ENCODE data around the gene NUPR1. TPM values are rescaled to one million over a fixed set of nuclear protein-coding genes. Genes with fewer than 3 reads are reported as not detected.
A peak's percentile ranks its signal among the peaks of the same experiment; 100 is the strongest.
"Not testable (repeated sequence)": the region's sequence is repeated elsewhere in the genome, so short reads cannot be mapped to it uniquely, and the experiment has no call there.

Gene NUPR1
- total RNA-seq, 2 experiments from 2014 or later: not detected

DNA sequence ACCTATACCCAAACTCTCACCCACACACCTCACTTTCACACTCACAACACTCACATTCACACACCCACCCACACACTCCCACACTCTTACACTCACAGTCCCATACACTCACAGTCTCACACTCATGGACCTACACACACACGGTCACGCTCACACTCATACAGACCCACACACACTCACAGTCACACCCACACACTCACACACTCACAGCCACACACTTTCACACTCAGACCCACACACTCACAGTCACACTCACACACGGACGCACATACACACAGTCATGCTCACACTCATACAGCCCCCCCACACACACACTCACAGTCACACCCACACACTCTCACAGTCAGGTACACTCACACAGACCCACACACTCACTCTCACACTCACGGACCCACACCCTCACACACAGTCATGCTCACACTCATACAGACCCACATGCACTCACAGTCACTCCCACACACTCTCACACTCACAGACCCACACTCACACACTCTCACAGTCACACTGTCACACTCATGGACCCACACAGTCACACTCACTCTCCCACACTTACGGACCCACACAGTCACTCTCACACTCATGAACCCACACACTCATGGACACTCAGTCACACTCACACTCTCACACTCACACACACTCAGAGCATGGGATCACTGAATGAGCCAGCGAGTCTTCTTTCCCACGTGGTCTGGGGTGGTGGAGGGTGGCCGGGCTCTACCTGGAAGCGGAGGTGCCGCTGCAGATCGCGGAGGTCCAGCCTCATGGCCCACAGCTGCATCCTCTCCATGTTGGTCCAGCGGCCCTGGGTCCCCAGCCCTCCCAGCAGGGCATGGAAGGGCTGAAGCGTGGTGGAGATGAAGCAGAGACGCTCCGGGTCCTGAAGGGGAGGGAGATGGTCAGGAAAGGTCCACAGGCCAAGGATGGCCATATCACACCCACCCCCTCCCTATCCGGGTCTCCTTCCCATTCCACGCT is 37.2 kb downstream of the NUPR1 start:
- peak; percentile 40 for ATAC-seq
- ChIA-PET CTCF (no interaction called here), POLR2A (no interaction called here)
- TF ChIP-seq, protein P1, sequence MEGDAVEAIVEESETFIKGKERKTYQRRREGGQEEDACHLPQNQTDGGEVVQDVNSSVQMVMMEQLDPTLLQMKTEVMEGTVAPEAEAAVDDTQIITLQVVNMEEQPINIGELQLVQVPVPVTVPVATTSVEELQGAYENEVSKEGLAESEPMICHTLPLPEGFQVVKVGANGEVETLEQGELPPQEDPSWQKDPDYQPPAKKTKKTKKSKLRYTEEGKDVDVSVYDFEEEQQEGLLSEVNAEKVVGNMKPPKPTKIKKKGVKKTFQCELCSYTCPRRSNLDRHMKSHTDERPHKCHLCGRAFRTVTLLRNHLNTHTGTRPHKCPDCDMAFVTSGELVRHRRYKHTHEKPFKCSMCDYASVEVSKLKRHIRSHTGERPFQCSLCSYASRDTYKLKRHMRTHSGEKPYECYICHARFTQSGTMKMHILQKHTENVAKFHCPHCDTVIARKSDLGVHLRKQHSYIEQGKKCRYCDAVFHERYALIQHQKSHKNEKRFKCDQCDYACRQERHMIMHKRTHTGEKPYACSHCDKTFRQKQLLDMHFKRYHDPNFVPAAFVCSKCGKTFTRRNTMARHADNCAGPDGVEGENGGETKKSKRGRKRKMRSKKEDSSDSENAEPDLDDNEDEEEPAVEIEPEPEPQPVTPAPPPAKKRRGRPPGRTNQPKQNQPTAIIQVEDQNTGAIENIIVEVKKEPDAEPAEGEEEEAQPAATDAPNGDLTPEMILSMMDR (IDR thresholded peaks at IDR 0.05): no peak
- Mint-ChIP-seq H3K27me3 (no peaks in the 10 kb centered on the region), H3K27ac (no peak overlapping the region), H3K4me1 (ENCODE audit: low read depth) (peaks cover 16% of the 10 kb centered on the region), H3K4me3 (no peak overlapping the region), H3K36me3 (ENCODE audit: low read depth) (peaks cover 4% of the 10 kb centered on the region), H3K9me3 (no peaks in the 10 kb centered on the region)
- DNase-seq: no peak
- intact Hi-C loops (cut with micrococcal nuclease): no loop called here

DNA sequence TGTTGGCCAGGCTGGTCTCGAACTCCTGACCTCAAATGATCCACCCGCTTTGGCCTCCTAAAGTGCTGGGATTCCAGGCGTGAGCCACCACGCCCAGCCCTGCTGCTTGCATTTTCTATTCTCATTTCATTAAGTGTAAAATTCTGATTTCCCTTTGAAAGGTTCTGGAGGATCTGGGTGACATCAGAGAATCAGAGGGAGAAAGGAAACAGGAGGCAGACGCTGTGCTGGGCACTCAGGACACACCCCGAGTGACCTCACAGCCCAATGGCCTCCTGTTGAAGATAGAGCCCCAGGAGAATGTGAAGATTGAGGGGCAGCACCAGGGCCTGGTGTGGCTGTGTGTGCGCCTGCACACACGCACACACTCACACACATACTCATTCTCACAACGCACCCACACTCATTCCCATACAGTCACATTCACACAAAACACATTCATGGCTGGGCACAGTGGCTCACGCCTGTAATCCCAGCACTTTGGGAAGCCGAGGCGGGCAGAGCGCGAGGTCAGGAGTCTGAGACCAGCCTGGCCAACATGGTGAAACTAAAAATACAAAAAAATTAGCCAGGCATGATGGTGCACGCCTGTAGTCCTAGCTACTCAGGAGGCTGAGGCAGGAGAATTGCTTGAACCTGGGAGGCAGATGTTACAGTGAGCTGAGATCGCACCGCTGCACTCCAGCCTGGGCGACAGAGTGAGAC is 38.1 kb downstream of the NUPR1 start:
- ATAC-seq; H3K36me3 Mint-ChIP-seq (ENCODE audit: low read depth); intact Hi-C loops (cut with micrococcal nuclease); H3K9me3 Mint-ChIP-seq; H3K27ac Mint-ChIP-seq; H3K4me3 Mint-ChIP-seq; DNase-seq; CTCF ChIA-PET; H3K27me3 Mint-ChIP-seq; POLR2A ChIA-PET: not testable (repeated sequence)
- H3K4me1 Mint-ChIP-seq (ENCODE audit: low read depth): peaks cover 26% of the 10 kb centered on the region

DNA sequence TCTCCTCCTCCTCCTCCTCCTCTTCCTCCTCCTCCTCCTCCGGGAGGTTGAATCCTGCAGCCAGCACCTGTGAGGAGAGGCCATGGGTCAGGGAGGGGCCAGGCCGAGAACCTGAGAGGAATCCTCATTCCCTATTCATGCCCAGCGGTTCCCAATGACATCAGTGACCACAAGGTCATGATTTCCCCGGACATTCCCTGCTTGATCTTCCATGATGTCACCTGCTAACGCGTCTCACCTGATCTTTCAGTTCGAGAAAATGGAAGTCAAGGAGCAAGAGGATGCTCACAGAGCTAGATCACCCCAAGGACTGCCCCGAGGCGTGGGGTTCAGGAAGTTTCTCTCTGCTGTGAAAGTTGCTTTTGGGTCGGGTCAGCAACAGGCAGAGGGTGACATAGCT is 38.9 kb downstream of the NUPR1 start:
- DNase-seq (no peak), ATAC-seq (no peak)
- Mint-ChIP-seq H3K4me3 (no peak overlapping the region), H3K4me1 (ENCODE audit: low read depth) (peaks cover 33% of the 10 kb centered on the region), H3K27ac (peak overlapping the region; percentile 16), H3K9me3 (no peaks in the 10 kb centered on the region), H3K27me3 (no peaks in the 10 kb centered on the region), H3K36me3 (ENCODE audit: low read depth) (peaks cover 4% of the 10 kb centered on the region)
- POLR2A ChIA-PET: no interaction called here
- intact Hi-C loops (cut with micrococcal nuclease): no loop called here
- TF ChIP-seq, protein P1 (IDR thresholded peaks at IDR 0.05): no peak
- CTCF ChIA-PET: no interaction called here

DNA sequence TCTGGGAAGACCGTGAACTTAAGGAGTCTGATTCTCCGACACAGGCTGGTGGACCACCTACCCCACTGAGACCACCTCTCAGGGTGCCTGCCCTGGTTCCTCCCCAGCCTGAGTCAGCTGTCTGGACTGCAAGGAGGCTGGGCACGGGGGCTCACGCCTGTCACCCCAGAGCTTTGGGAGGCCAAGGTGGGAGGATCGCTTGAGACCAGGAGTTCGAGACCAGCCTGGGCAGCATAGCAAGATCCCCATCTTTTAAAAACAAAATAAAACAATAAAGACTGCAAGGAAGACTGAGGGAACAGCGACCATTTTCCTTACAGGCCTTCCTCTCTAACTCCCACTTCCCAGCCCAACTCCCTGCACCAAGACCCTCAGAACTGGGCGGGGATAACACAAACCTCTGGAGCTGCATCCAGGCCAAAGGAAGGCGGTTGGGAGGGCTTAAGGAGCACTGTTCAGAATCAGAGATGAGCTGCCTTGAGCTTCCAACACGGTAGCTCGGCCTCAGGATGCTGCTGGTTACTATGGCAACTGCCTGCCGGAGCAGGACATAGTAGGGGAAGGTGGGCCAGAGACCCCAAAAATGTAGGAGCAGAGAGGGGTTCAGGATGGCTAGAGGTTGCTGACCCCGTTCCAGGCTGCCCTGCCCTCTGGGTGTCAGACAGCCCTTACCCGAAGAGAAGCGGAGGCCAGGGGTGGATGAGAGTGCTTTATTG is 40.0 kb downstream of the NUPR1 start:
- H3K27me3 Mint-ChIP-seq: no peaks in the 10 kb centered on the region
- TF ChIP-seq, protein P1 (IDR thresholded peaks at IDR 0.05): no peak
- intact Hi-C loops (cut with micrococcal nuclease): no loop called here
- ChIA-PET POLR2A (no interaction called here), CTCF (interaction anchor here (0.6 kb wide), 1 partner anchor 886 kb away, joined by 3 read pairs; no protein-coding TSS in a partner anchor)
- ATAC-seq: no peak
- H3K4me1 Mint-ChIP-seq (ENCODE audit: low read depth): peaks cover 44% of the 10 kb centered on the region
- no peak for DNase-seq
- H3K9me3 Mint-ChIP-seq: no peaks in the 10 kb centered on the region
- no peak overlapping the region for H3K27ac Mint-ChIP-seq
- H3K4me3 Mint-ChIP-seq: no peak overlapping the region
- H3K36me3 Mint-ChIP-seq (ENCODE audit: low read depth): peaks cover 4% of the 10 kb centered on the region

DNA sequence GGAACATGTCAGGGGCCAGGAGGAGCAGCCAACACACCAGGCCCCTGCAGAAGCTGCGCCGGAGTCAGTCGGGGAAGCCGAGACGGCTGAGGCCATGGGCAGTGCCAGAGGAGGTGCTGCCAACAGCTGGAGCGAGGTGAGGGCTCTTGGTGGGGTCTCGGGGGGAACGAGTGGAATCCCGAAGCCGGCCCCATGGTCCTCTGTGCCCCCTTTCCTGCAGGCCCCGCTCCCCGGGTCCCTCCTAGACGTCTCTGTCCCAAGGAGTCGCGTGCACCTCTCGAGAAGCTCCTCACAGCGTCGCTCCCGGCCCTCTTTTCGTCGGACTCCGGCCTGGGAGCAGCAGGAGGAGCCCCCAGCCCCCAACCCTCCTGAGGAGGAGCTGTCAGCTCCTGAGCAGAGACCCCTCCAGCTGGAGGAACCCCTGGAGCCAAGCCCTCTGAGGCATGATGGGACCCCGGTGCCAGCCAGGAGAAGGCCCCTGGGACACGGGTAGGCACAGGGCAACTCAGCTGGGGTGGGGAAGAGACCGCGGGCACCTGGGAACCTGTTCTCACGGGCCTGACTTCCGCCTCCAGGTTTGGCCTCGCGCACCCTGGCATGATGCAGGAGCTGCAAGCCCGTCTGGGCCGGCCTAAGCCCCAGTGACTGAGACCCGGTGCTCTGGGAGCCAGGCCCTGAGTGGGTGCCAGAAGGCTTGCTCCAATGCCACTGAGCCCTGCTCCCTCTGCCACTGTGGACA is 40.7 kb downstream of the NUPR1 start:
- Mint-ChIP-seq H3K9me3 (no peaks in the 10 kb centered on the region), H3K36me3 (ENCODE audit: low read depth) (peaks cover 4% of the 10 kb centered on the region), H3K4me1 (ENCODE audit: low read depth) (peaks cover 50% of the 10 kb centered on the region), H3K4me3 (no peak overlapping the region), H3K27ac (no peak overlapping the region), H3K27me3 (no peaks in the 10 kb centered on the region)
- DNase-seq: no peak
- POLR2A ChIA-PET: no interaction called here
- CTCF ChIA-PET: no interaction called here
- TF ChIP-seq, protein P1 (IDR thresholded peaks at IDR 0.05): no peak
- no peak for ATAC-seq
- intact Hi-C loops (cut with micrococcal nuclease): no loop called here

Data from activated CD8-positive, alpha-beta T cell treated with anti-CD3 and anti-CD28 coated beads for 36 hours (primary cell).